Measurements from ENCODE around the gene EIF4G3.
A peak's percentile ranks its signal among the peaks of the same experiment; 100 is the strongest.
"Not testable (repeated sequence)": the region's sequence is repeated elsewhere in the genome, so short reads cannot be mapped to it uniquely, and the experiment has no call there.

EIF4G3 gene

DNA sequence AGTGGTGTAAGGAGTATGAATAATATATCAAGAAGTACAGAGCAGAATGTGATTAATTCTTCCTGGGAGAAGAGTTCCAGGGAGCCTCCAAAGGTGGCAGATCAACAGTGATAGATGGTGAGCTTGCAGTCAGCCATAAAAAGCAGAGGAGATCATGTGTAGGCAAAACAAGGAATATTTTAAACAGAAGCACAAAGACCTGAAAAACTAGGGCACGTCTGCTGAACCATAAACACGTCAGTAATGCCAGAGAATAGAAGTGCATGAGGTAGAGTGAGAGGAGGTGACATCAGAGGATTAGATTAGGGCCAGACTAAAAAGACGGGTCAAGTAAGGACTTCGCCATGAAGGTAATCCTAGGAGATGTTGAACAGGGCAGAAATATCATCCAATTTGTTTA lies 151.8 kb downstream of the EIF4G3 start:
- DNase-seq (ENCODE audit: low spot score) = no peak
- CTCF ChIA-PET = no interaction called here
- TF ChIP-seq, protein P1, sequence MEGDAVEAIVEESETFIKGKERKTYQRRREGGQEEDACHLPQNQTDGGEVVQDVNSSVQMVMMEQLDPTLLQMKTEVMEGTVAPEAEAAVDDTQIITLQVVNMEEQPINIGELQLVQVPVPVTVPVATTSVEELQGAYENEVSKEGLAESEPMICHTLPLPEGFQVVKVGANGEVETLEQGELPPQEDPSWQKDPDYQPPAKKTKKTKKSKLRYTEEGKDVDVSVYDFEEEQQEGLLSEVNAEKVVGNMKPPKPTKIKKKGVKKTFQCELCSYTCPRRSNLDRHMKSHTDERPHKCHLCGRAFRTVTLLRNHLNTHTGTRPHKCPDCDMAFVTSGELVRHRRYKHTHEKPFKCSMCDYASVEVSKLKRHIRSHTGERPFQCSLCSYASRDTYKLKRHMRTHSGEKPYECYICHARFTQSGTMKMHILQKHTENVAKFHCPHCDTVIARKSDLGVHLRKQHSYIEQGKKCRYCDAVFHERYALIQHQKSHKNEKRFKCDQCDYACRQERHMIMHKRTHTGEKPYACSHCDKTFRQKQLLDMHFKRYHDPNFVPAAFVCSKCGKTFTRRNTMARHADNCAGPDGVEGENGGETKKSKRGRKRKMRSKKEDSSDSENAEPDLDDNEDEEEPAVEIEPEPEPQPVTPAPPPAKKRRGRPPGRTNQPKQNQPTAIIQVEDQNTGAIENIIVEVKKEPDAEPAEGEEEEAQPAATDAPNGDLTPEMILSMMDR (conservative IDR thresholded peaks at IDR 0.05; ENCODE audit: low read depth) = no peak
- no peak overlapping the region for H3K27ac ChIP-seq
- POLR2A ChIA-PET (ENCODE audit: low non-redundant PET) = no interaction called here

DNA sequence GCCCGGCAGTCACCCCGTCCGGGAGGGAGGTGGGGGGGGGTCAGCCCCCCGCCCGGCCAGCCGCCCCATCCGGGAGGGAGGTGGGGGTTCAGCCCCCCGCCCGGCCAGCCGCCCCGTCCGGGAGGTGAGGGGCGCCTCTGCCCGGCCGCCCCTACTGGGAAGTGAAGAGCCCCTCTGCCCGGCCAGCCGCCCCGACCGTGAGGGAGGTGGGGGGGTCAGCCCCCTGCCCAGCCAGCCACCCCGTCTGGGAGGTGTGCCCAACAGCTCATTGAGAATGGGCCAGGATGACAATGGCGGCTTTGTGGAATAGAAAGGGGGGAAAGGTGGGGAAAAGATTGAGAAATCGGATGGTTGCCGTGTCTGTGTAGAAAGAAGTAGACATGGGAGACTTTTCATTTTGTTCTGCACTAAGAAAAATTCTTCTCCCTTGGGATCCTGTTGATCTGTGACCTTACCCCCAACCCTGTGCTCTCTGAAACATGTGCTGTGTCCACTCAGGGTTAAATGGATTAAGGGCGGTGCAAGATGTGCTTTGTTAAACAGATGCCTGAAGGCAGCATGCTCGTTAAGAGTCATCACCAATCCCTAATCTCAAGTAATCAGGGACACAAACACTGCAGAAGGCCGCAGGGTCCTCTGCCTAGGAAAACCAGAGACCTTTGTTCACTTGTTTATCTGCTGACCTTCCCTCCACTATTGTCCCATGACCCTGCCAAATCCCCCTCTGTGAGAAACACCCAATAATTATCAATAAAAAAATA lies 152.4 kb downstream of the EIF4G3 start:
- H3K27ac ChIP-seq; POLR2A ChIA-PET (ENCODE audit: low non-redundant PET); CTCF ChIA-PET; DNase-seq (ENCODE audit: low spot score): not testable (repeated sequence)

DNA sequence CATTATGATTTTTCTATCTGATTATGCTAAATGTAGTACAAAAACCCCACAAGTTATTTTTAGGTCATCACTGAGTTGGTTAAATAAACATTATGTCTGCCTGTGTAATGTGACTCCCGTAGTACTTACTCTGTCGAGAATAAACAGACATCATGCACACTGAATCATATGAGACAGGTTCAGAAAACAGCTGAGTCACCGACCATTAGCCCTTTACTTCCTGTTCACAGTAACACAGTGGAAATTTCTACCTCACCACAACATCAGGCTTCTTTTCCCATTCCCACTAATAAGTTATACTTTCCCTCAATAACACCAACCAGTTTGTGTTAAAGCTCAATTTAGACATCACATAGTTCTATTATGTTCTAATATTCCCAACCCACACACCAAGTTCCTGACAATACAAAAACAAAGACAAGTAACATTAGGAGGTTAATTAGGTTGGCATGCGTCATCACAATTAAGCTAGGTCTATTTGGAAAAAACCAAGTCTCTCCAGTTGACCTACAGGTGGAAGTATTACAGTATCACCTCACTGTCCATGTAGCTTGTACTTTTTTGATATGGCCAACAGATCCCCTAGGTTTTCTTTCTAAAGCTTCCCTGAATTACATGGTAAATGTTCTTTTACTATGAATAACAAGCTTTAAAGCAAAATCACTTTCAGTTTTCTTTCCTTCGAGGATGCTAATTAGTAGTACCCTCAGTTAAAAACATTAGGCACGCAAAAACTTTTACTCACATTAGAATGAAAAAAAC lies 154.2 kb downstream of the EIF4G3 start:
- POLR2A ChIA-PET (ENCODE audit: low non-redundant PET) = no interaction called here
- CTCF ChIA-PET = interaction anchor here (0.6 kb wide), 1 partner anchor 159 kb away, joined by 3 read pairs; no protein-coding TSS in a partner anchor
- TF ChIP-seq, protein P1 (conservative IDR thresholded peaks at IDR 0.05; ENCODE audit: low read depth) = no peak
- peak overlapping the region; percentile 81 for H3K27ac ChIP-seq
- DNase-seq (ENCODE audit: low spot score) = peak; percentile 82

DNA sequence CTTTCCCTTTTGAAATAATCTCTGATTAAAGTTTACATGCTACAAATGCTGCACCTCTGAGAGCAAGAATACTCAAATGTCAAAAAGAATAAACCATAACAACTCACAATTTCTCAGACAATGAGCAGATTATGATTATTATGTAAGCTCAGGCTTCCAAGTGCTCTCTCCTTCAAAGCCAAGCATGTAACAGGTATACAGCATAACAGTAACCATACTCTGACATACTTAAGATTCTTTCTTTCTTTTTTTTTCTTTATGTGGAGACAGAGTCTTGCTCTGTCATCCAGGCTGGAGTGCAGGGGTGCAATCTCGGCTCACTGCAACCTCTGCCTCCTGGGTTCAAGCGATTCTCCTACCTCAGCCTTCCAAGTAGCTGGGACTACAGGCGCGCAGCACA lies 155.4 kb downstream of the EIF4G3 start:
- POLR2A ChIA-PET (ENCODE audit: low non-redundant PET) = no interaction called here
- TF ChIP-seq, protein P1 (conservative IDR thresholded peaks at IDR 0.05; ENCODE audit: low read depth) = no peak
- CTCF ChIA-PET = no interaction called here
- H3K27ac ChIP-seq = peak overlapping the region; percentile 69
- no peak for DNase-seq (ENCODE audit: low spot score)

DNA sequence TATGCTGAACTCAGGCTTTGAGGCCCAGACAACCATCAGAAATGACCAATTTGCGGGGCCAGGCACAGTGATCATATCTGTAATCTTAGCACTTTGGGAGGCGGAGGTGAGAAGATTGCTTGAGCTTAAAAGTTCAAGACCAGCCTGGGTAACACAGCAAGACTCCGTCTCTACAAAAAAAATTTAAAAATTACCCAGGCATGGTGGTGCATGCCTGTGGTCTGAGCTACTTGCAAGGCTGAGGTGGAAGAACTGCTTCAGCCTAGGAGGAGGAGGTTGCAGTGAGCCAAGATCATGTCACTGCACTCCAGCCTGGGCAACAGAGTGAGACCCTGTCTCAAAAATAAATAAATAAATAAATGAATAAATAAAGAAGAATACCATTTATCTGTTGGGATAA lies 156.5 kb downstream of the EIF4G3 start:
- no peak for DNase-seq (ENCODE audit: low spot score)
- ChIA-PET CTCF (no interaction called here), POLR2A (ENCODE audit: low non-redundant PET) (no interaction called here)
- H3K27ac ChIP-seq = no peak overlapping the region
- TF ChIP-seq, protein P1 (conservative IDR thresholded peaks at IDR 0.05; ENCODE audit: low read depth) = no peak

GRCh38 chr1:21018673-21019072 lies 158.0 kb downstream of the EIF4G3 start:
- ChIA-PET POLR2A (ENCODE audit: low non-redundant PET) (interaction anchor here (0.5 kb wide), 1 partner anchor 1345 kb away, joined by 3 read pairs; no protein-coding TSS in a partner anchor), CTCF (no interaction called here)
- no peak overlapping the region for H3K27ac ChIP-seq
- no peak for DNase-seq (ENCODE audit: low spot score)
- TF ChIP-seq, protein P1 (conservative IDR thresholded peaks at IDR 0.05; ENCODE audit: low read depth) = no peak

DNA sequence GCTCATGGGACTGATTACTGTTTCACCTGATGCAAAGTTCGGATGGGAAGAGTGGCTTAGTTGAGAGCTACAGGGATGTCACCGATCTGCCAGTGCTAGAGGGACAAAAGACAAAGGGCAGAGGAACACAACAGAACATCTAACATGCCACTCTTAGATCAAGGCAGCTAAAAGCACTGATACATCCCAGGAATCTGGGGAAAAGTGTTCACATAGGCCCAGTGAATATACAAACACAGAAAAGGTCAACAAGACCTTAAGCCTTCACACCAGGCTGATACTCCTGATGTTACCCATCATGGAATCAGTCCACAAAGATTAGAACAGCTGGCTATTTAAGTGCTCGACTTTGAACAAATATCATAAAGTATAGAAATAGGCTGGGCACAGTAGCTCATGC lies 163.2 kb downstream of the EIF4G3 start:
- ChIA-PET POLR2A (ENCODE audit: low non-redundant PET) (interaction anchor here (0.6 kb wide), 1 partner anchor 31 kb away, joined by 3 read pairs; no protein-coding TSS in a partner anchor), CTCF (interaction anchor here (0.6 kb wide), 1 partner anchor 35 kb away, joined by 3 read pairs; no protein-coding TSS in a partner anchor)
- TF ChIP-seq, protein P1 (conservative IDR thresholded peaks at IDR 0.05; ENCODE audit: low read depth) = no peak

More for the DNA sequence above, 163.2 kb downstream of the EIF4G3 start:
- DNase-seq (ENCODE audit: low spot score) = no peak
- no peak overlapping the region for H3K27ac ChIP-seq
